Stimulated activated CD4-positive, alpha-beta T cell treated with anti-CD3 and anti-CD28 coated beads, Interleukin-2, amount 100 ng/mL, for 24 hours (primary cell): ENCODE data around the gene TRMT61A.

ENCODE experiments used
- DNase-seq, 2 donors: peaks; one replicate each; pipeline ENCODE4 v3.0.0-alpha.2; 2020

Gene TRMT61A

GRCh38 chr14:103548463-103549351 lies 19.7 kb downstream of the TRMT61A start:
- DNase-seq = no peak

- DNase-seq = no peak
Observed at GRCh38 chr14:103549361-103550311, 20.6 kb downstream of the TRMT61A start.

DNA sequence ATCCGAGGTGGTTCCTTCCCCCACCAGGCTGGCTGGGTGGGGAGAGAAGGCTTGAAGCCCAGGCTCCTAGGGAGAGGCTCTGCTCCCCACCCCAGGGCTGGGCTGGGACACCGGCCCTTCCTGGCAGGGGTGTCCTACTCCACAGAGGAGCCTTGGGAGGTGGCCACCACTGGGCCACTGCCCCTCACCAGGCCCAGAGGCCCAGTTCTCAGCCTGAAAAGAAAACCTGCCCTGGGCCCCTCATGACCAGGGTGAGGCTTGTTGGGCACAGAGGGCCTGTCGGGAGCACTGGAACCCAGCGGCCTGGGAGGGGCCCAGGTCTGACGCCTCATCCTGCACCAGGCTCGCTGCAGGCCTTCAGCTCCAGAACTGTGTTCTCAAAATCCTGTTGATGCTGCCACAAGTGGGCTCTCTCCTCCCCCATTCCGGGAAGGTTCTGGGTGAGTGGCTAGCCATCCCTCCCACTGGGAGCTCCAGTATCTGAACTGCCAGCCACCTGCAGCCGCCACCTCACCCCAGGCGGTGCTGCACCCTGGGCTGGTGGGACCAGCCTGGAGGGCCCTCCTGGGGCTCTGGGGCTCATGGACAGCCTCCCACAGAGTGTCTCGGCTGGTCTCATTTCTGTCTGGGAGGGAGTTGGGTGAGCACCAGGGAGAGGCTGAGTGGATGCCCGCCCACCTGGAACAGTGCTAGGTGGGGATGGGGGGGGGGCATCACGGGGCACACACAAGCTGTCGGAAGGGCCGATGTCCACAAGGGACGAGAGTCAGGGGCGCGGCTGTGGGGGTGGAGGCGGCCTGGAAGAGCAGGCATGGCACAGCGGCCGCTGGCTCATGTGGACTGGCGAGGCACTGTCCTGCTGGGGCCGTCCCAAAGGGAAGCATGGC lies 21.7 kb downstream of the TRMT61A start:
- no peak for DNase-seq

- no peak for DNase-seq
Observed at GRCh38 chr14:103551338-103551762, 22.4 kb downstream of the TRMT61A start.

DNA sequence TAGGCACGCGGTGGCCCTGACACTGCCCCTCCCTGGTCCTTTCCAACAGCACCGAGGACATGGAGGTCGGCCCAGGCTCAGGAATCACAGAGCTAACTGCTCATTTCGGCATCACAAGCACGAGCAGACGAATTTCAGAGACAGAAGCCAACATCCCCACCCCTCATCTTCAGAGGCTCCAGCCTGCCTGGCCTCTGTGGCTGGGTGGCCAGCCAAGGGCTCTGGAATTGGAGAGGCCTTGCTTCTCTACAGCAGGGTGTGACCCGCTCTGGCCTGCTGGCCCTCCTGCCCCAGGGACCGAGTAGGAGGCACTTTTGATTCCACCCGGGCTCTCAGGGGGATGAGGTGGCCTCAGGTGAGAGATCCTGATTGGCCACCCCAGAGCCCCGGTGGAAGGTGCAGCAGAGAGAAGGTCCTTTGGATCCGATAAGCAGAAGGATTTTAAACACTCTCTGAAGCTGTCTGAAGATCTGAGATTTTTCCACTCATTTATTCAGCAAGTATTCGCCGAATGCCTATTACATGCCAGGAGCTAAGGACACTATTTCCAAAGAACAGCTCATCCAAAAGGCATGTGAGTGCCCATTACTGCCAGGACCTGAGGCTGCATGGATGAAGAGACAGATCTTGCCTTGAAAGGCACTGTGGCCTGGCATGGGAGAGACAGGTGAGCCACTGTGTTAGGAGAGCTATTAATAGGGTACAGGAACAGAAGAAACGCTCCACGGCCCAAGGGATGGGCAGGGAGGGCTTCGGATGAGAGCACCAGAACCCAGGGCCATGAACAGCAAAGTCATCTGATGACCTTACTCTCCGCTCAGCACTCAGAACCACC lies 23.2 kb downstream of the TRMT61A start:
- no peak for DNase-seq

DNA sequence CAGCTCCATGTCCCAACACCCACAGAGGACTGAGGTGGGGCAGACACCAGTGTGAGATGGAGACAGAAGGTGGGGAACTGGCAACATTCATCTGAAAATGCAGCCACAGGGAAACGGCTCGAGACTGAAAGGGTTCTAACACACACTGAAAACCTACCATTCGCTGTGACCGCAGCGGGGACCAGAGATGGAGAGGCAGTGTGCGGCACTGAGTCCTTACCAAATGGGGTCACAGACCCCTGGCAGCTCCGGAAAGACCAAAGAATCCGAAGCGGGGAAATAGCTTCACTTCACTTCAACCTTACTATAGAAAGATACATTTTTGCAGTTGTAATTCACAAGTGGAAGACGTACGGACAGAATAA lies 23.8 kb downstream of the TRMT61A start:
- no peak for DNase-seq

GRCh38 chr14:103555559-103556337 lies 26.8 kb downstream of the TRMT61A start:
- DNase-seq = no peak

DNA sequence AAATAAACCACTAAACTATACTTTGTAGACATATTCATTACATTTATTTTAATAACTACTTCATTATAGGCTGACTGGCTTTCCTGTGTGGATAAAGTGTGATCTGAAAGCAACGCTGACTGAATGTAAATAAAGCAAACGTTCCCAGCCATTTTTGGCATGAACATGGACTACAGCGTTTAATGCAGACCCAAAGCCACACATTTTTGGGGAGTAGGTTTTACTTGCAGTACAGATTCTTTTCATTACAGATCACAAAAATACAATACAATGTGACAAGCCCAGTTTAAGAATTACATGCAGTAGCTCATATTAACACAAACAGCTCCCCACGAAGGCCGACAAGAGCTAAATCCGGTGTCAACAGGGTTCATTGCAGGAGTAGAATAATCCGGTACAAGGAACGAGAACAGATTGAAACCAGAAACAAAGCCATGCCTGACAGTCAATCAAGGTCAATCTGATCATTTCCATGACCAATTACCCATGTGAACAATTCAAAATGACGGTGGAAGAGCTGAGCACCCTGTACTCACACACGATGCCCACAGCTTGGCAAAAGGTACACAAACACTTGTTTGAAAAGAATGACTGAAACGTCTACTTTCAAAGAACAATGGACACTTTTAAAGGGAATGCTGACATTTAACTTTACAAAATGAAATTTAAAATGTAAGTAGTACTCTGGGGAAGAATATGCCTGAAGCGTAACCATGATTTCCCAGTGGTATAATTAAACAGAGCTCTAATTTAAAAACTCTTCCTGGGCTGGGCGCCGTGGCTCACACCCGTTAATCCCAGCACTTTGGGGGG lies 28.2 kb downstream of the TRMT61A start:
- no peak for DNase-seq

DNA sequence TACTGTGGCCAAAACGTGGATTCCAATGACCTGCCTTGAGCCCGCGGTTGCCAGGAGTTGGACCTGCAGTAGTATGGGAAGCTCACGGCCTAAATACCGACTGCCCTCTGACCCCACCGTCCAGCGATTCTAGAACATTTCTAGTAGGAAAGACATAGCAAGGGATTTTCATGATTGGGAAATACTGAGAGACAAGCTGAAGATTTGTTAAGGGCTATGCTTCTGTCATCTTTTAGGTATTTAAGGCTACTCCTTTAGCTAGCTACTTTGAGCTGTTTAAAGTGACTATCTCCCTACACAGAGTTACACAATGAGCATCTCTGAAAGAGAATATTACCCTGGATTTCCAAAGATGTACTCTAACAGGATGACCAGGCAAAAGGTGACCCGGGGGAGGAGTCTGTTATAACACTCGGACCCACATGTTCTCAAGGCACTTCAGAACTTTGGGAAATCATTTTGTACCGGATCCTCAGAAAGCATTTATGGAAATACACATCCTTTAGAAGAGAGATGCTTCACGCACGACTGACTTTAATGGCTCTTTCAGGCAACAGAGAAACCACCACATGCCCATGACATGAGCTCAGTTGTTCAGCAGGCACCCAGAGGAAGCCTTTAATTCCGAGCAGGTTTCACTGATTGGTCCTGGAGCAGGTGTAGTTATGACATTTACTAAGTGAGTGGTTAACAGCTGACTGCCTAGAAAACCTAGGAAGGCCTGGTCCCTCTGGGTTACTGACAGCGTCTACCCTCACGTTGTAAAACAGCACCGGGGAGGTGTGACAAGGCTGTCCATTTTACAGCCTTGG lies 29.3 kb downstream of the TRMT61A start:
- no peak for DNase-seq

GRCh38 chr14:103559766-103560165 lies 30.8 kb downstream of the TRMT61A start:
- DNase-seq = no peak

DNA sequence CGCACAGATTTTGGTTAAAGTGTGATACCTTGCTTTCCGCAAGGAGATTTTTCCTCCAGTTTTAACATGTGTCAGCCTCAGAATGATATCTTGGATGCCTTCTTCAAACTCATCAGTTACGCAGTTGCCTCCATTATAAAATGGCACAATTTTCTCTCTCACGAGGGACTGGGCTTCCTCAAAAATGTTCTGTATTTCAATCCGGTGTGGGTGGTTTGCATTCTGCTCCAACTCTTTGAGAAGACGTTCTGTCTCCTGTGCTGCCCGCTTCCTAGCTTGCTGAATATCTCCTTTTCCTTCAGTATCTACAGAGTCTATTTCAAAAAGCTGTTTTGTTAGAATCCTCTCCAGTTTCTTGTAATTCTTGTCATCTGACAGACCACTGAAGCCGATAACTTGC lies 31.7 kb downstream of the TRMT61A start:
- DNase-seq = no peak

DNA sequence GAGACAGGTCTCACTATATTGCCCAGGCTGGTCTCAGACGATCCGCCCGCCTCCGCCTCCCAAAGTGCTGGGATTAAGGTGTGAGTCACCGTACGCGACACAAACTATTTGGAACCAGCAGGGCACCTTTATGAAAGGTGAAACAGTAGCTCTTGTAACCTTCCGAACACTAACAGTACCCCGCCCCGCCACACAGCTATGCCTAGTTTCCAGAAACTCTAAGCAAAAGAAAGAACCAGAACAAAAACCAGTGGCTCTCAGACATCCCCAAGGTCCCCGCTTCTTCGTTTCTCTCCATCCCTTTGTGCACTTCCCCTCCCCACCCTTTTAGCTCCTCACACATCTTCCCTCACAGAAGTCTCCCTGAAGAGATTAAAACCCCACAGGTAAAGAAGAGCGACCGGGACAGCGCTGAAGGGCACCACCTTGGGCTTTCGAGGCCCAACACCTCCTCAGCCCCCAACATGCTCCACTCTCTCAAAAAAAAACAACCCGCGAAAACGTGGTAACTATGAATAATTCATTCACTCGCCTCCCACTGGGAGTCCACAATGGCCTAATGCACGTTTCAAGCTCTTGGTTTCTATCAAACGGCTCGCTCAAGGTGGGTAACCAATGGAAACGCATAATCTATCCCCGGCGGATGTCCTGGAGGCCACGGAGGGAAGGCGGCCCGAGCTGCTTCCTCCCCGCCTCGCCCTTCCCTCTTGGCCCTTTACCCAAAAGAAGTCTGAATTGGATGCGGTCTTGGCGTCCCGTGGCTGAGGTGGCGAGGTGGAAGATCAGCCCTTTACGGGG lies 32.6 kb downstream of the TRMT61A start:
- peak; percentile 55 to 56 for DNase-seq

GRCh38 chr14:103562179-103562428 lies 33.1 kb downstream of the TRMT61A start:
- no peak for DNase-seq

DNA sequence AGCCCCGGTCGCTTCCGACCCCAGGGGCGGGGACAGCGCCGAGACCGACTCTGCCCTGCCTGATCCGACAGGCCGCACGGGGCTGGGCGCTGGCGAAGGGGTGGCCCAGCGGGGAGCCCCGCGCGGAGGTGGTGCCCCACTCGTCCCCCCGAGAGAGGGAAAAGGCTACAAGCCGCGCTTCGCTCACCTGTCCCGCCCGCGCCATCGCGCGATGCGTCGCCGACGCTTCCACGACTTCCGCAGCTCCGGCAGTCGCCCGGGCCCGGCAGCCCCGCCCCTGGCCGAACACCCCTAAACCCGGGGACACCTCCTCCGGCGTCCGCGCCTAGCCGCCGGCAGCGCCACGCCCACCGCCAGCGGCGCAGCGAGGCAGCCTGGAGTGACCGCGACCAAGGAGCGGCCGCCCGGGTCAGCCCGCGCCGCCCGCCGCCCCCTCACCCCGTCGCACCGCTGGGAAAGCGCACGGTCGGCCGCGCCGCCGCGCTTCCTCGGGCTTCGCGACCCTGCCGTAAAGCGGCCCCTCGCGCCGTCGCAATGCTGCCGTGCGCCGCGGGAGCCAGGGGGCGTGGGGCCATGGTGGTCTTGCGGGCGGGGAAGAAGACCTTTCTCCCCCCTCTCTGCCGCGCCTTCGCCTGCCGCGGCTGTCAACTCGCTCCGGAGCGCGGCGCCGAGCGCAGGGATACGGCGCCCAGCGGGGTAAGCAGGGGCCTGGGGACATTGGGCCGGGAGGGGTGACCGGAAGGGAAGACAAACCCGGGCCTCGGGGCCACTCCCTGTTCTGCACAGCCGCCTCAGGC lies 33.6 kb downstream of the TRMT61A start, which contains the start of the genes BAG5 and COA8:
TSS of gene BAG5 (minus strand) at position 229 of the 797 bp plus-strand sequence. CDS start 1,493 bp downstream, outside the sequence.
TSS of gene COA8 (plus strand) at position 532 of the 797 bp plus-strand sequence. CDS start at position 574, 42 bp downstream.
- DNase-seq = peak; percentile 89 to 90

GRCh38 chr14:103563226-103563620 lies 34.2 kb downstream of the TRMT61A start:
- DNase-seq = no peak

DNA sequence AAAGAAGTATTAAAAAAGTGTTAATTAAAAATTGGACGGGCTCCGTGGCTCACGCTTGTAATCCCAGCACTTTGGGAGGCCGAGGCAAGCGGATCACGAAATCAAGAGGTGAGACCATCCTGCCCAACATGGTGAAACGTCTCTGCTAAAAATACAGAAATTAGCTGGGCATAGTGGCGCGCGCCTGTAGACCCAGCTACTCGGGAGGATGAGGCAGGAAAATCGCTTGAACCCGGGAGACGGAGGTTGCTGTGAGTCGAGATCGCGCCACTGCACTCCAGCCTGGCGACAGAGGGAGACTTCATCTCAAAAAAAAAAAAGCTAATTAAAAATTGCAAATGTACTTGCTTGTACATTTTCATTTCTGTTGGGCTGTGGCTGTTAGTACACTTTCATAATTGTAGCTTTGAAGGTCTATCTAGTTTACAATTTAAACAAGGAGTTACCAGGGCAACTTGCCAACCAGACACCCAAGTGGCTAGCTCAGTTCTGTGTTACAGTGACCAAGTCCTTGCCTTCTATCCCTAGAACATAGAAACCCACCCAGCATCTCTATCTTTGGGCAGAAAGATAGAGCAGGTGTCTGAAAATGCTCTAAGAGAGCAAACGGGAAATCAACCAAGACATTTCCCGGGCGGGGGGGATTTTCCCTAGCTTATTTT lies 35.0 kb downstream of the TRMT61A start:
- DNase-seq = no peak

DNA sequence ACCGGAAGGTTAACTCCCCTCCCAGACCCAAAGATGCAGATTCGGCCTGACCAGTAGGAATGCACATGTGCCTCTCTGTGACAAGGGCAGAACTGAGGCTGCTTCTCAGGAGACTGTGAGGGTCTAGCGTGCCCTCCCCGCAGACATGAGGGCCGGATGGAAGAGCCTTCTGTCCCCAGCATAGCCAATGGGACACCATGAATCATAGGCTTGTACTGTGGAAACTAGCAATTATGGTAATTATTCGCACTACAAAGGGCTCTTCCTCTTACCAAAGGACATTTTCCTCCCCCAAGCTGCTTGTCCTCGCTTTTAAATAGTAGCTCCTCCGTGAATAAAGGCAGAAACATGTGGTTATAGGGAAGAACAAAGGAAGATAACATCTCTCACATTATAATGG lies 40.0 kb downstream of the TRMT61A start:
- no peak for DNase-seq
